ENCODE measurements around the gene RMRP.
"Not testable (repeated sequence)": the region's sequence is repeated elsewhere in the genome, so short reads cannot be mapped to it uniquely, and the experiment has no call there.

RMRP gene

GRCh38 chr9:35646153-35646532 lies 11.7 kb downstream of the RMRP start:
- in situ Hi-C loops (cut with MboI; ENCODE audit: low sequenced_read_pairs): no loop called here

- in situ Hi-C loops (cut with MboI; ENCODE audit: low sequenced_read_pairs): not testable (repeated sequence)
Measured at GRCh38 chr9:35645736-35646135, 12.1 kb downstream of the RMRP start.

GRCh38 chr9:35643046-35643445 lies 14.8 kb downstream of the RMRP start:
- in situ Hi-C loops (cut with MboI; ENCODE audit: low sequenced_read_pairs): no loop called here

GRCh38 chr9:35641478-35641877 lies 16.3 kb downstream of the RMRP start:
- in situ Hi-C loops (cut with MboI; ENCODE audit: low sequenced_read_pairs): not testable (repeated sequence)

- in situ Hi-C loops (cut with MboI; ENCODE audit: low sequenced_read_pairs): not testable (repeated sequence)
Measured at GRCh38 chr9:35640431-35640830, 17.4 kb downstream of the RMRP start.

- in situ Hi-C loops (cut with MboI; ENCODE audit: low sequenced_read_pairs): no loop called here
Measured at GRCh38 chr9:35639631-35640030, 18.2 kb downstream of the RMRP start.

- in situ Hi-C loops (cut with MboI; ENCODE audit: low sequenced_read_pairs): not testable (repeated sequence)
Measured at GRCh38 chr9:35639225-35639624, 18.6 kb downstream of the RMRP start.

GRCh38 chr9:35638751-35639150 lies 19.1 kb downstream of the RMRP start:
- in situ Hi-C loops (cut with MboI; ENCODE audit: low sequenced_read_pairs): not testable (repeated sequence)

- in situ Hi-C loops (cut with MboI; ENCODE audit: low sequenced_read_pairs): not testable (repeated sequence)
Measured at GRCh38 chr9:35637427-35637955, 20.3 kb downstream of the RMRP start.

- in situ Hi-C loops (cut with MboI; ENCODE audit: low sequenced_read_pairs): not testable (repeated sequence)
Measured at GRCh38 chr9:35636877-35637246, 21.0 kb downstream of the RMRP start.

- in situ Hi-C loops (cut with MboI; ENCODE audit: low sequenced_read_pairs): no loop called here
Measured at GRCh38 chr9:35636135-35636876, 21.5 kb downstream of the RMRP start.

GRCh38 chr9:35635730-35636129 lies 22.1 kb downstream of the RMRP start:
- in situ Hi-C loops (cut with MboI; ENCODE audit: low sequenced_read_pairs): no loop called here

GRCh38 chr9:35629597-35629996 lies 28.2 kb downstream of the RMRP start:
- in situ Hi-C loops (cut with MboI; ENCODE audit: low sequenced_read_pairs): no loop called here

- in situ Hi-C loops (cut with MboI; ENCODE audit: low sequenced_read_pairs): no loop called here
Measured at GRCh38 chr9:35628389-35628991, 29.3 kb downstream of the RMRP start.

GRCh38 chr9:35627575-35627974 lies 30.2 kb downstream of the RMRP start:
- in situ Hi-C loops (cut with MboI; ENCODE audit: low sequenced_read_pairs): no loop called here

GRCh38 chr9:35619800-35620158 lies 38.0 kb downstream of the RMRP start:
- in situ Hi-C loops (cut with MboI; ENCODE audit: low sequenced_read_pairs): no loop called here

GRCh38 chr9:35618854-35619799 lies 38.7 kb downstream of the RMRP start:
- in situ Hi-C loops (cut with MboI; ENCODE audit: low sequenced_read_pairs): no loop called here

- in situ Hi-C loops (cut with MboI; ENCODE audit: low sequenced_read_pairs): no loop called here
Measured at GRCh38 chr9:35618325-35618727, 39.5 kb downstream of the RMRP start, which contains the start of gene CD72. Gene CD72 (minus strand): TSS chr9:35618413. CDS start chr9:35618303, 110 bp downstream.

GRCh38 chr9:35617548-35617947 lies 40.3 kb downstream of the RMRP start:
- in situ Hi-C loops (cut with MboI; ENCODE audit: low sequenced_read_pairs): no loop called here

GRCh38 chr9:35616681-35617459 lies 40.9 kb downstream of the RMRP start:
- in situ Hi-C loops (cut with MboI; ENCODE audit: low sequenced_read_pairs): no loop called here

Measured in hTERT RPE-1 (cell line).